ENCODE results near the gene CA10. TPM values are rescaled to one million over a fixed set of nuclear protein-coding genes. Genes with fewer than 3 reads are reported as not detected.

Gene CA10
- polyA plus RNA-seq, 1 donor from 2014 or later: 6.2 TPM

DNA sequence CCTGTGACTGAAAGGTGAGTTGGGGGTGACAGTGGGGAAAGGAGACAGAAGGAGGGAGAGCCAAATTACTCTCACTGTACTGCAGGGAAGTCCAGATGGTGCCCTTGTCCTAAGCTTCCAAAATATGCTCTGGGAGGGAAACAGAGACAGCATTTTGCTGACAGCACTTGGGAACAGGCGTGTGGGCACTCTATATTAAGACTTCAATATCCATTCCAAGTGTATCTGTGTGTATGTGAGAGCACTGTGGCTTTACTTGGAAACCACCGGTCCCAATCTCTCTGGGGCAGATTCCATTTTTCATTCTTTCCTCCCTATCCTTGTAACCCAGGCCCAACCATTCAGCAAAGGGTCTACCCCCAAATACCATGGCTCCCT lies 490.8 kb downstream of the CA10 start:
- no peak overlapping the region for H3K27ac ChIP-seq (ENCODE audit: low read length)
- TF ChIP-seq POLR2AphosphoS5 (IDR thresholded peaks at IDR 0.05): no peak
- TF ChIP-seq CTCF (IDR thresholded peaks at IDR 0.05; ENCODE audit: poor library complexity, severe bottlenecking): no peak
- TF ChIP-seq RAD21 (conservative IDR thresholded peaks at IDR 0.05): no peak
- no peak for TF ChIP-seq EZH2 (IDR thresholded peaks at IDR 0.05; ENCODE audit: borderline replicate concordance, insufficient read depth, low read length, poor library complexity, severe bottlenecking)
- TF ChIP-seq SMC3 (conservative IDR thresholded peaks at IDR 0.05; ENCODE audit: poor library complexity): no peak

GRCh38 chr17:51666971-51667705 lies 491.4 kb downstream of the CA10 start:
- no peak overlapping the region for H3K9ac ChIP-seq (ENCODE audit: low read length)
- H3K36me3 ChIP-seq (ENCODE audit: insufficient read depth, low read length): no peaks in the 10 kb centered on the region
- no peaks in the 10 kb centered on the region for H4K20me1 ChIP-seq (ENCODE audit: insufficient read depth)
- no peak overlapping the region for H3K4me2 ChIP-seq (ENCODE audit: low read length)
- H3K27ac ChIP-seq (ENCODE audit: low read length): no peak overlapping the region
- no peaks in the 10 kb centered on the region for H3K9me3 ChIP-seq (ENCODE audit: low read length)
- H3K9me2 ChIP-seq (ENCODE audit: insufficient read depth, low read length): no peaks in the 10 kb centered on the region
- no peak overlapping the region for H2AFZ ChIP-seq (ENCODE audit: low read depth, low read length)
- no peaks in the 10 kb centered on the region for H3K27me3 ChIP-seq (ENCODE audit: insufficient read depth, low read depth, low read length)
- no peaks in the 10 kb centered on the region for H3F3A ChIP-seq (ENCODE audit: insufficient read depth, low read length, poor library complexity, severe bottlenecking)
- H3K4me3 ChIP-seq (ENCODE audit: low read length): no peak overlapping the region
- TF ChIP-seq TAF1 (IDR thresholded peaks at IDR 0.05; ENCODE audit: low read depth): no peak
- no peak for TF ChIP-seq POLR2AphosphoS5 (IDR thresholded peaks at IDR 0.05)
- H3K79me2 ChIP-seq (replicated peaks; ENCODE audit: insufficient read depth, low read length): no peaks in the 10 kb centered on the region

More for the DNA sequence above, 490.8 kb downstream of the CA10 start:
- H3F3A ChIP-seq (ENCODE audit: insufficient read depth, low read length, poor library complexity, severe bottlenecking): no peaks in the 10 kb centered on the region
- no peaks in the 10 kb centered on the region for H4K20me1 ChIP-seq (ENCODE audit: insufficient read depth)
- no peaks in the 10 kb centered on the region for H3K79me2 ChIP-seq (replicated peaks; ENCODE audit: insufficient read depth, low read length)
- no peak overlapping the region for H3K4me2 ChIP-seq (ENCODE audit: low read length)
- no peak overlapping the region for H3K9ac ChIP-seq (ENCODE audit: low read length)
- H2AFZ ChIP-seq (ENCODE audit: low read depth, low read length): no peak overlapping the region
- no peak overlapping the region for H3K4me3 ChIP-seq (ENCODE audit: low read length)
- no peaks in the 10 kb centered on the region for H3K27me3 ChIP-seq (ENCODE audit: insufficient read depth, low read depth, low read length)
- no peaks in the 10 kb centered on the region for H3K9me2 ChIP-seq (ENCODE audit: insufficient read depth, low read length)
- no peaks in the 10 kb centered on the region for H3K9me3 ChIP-seq (ENCODE audit: low read length)
- no peaks in the 10 kb centered on the region for H3K36me3 ChIP-seq (ENCODE audit: insufficient read depth, low read length)

GRCh38 chr17:51662204-51663056 lies 496.1 kb downstream of the CA10 start:
- H3K9me3 ChIP-seq (ENCODE audit: low read length): no peaks in the 10 kb centered on the region
- no peaks in the 10 kb centered on the region for H3K36me3 ChIP-seq (ENCODE audit: insufficient read depth, low read length)
- no peaks in the 10 kb centered on the region for H3K79me2 ChIP-seq (replicated peaks; ENCODE audit: insufficient read depth, low read length)
- no peak overlapping the region for H3K4me3 ChIP-seq (ENCODE audit: low read length)
- no peak overlapping the region for H2AFZ ChIP-seq (ENCODE audit: low read depth, low read length)
- H3K27me3 ChIP-seq (ENCODE audit: insufficient read depth, low read depth, low read length): no peaks in the 10 kb centered on the region
- no peak overlapping the region for H3K4me2 ChIP-seq (ENCODE audit: low read length)
- no peaks in the 10 kb centered on the region for H4K20me1 ChIP-seq (ENCODE audit: insufficient read depth)
- H3K9ac ChIP-seq (ENCODE audit: low read length): no peak overlapping the region
- TF ChIP-seq REST (IDR thresholded peaks at IDR 0.05; ENCODE audit: borderline replicate concordance) (no peak), TAF1 (IDR thresholded peaks at IDR 0.05; ENCODE audit: low read depth) (no peak), SMC3 (conservative IDR thresholded peaks at IDR 0.05; ENCODE audit: poor library complexity) (no peak), RAD21 (conservative IDR thresholded peaks at IDR 0.05) (no peak), MXI1 (conservative IDR thresholded peaks at IDR 0.05; ENCODE audit: poor library complexity, severe bottlenecking) (no peak), CTCF (IDR thresholded peaks at IDR 0.05; ENCODE audit: poor library complexity, severe bottlenecking) (no peak), EZH2 (IDR thresholded peaks at IDR 0.05; ENCODE audit: borderline replicate concordance, insufficient read depth, low read length, poor library complexity, severe bottlenecking) (no peak), POLR2AphosphoS5 (IDR thresholded peaks at IDR 0.05) (no peak), EP300 (conservative IDR thresholded peaks at IDR 0.05; ENCODE audit: poor library complexity, severe bottlenecking) (no peak)
- no peak overlapping the region for H3K27ac ChIP-seq (ENCODE audit: low read length)
- H3K9me2 ChIP-seq (ENCODE audit: insufficient read depth, low read length): no peaks in the 10 kb centered on the region
- H3F3A ChIP-seq (ENCODE audit: insufficient read depth, low read length, poor library complexity, severe bottlenecking): no peaks in the 10 kb centered on the region
